CD4-positive, alpha-beta memory T cell (primary cell): ENCODE data around the gene IDS. TPM values are rescaled to one million over a fixed set of nuclear protein-coding genes. Genes with fewer than 3 reads are reported as not detected.
"Not testable (repeated sequence)": the region's sequence is repeated elsewhere in the genome, so short reads cannot be mapped to it uniquely, and the experiment has no call there.

Experiments
- CTCF ChIA-PET: fragments of 350-600 bp; sonication (Branson Sonifier 250); formaldehyde crosslinking; loops from one replicate; lab custom pipeline; 2021; ENCODE audit warnings: inconsistent platforms; ENCODE audit not compliant: partially characterized antibody; lab: Charles Lee
- POLR2A ChIA-PET: fragments of 350-600 bp; sonication (Branson Sonifier 250); formaldehyde crosslinking; loops from one replicate; lab custom pipeline; 2021; ENCODE audit not compliant: partially characterized antibody; lab: Charles Lee
- DNase-seq, 5 donors: peaks; one replicate each; pipeline versions ENCODE4 v3.0.0 to v3.0.0-alpha.2; 2020 to 2022; ENCODE audit warnings: mixed read lengths in 1 of 5
- H3K27ac ChIP-seq: one replicate; pipeline ENCODE4 v1.7.0; 2013; ENCODE audit warnings: low read depth, low read length
- H3K27me3 ChIP-seq: 2 replicates; pipeline ENCODE4 v1.7.0; 2013; ENCODE audit warnings: mild to moderate bottlenecking, low read length, moderate library complexity; ENCODE audit not compliant: insufficient read depth
- H3K36me3 ChIP-seq: 2 replicates; pipeline ENCODE4 v1.7.0; 2013; ENCODE audit warnings: mild to moderate bottlenecking, low read length, moderate library complexity; ENCODE audit not compliant: insufficient read depth
- H3K4me1 ChIP-seq: 2 replicates; pipeline ENCODE4 v1.7.0; 2013; ENCODE audit warnings: mild to moderate bottlenecking, low read length, moderate library complexity; ENCODE audit not compliant: insufficient read depth
- H3K4me3 ChIP-seq, 2 donors: one replicate each; pipeline ENCODE4 v1.7.0; 2013; ENCODE audit warnings: low read length in 2 of 2, mild to moderate bottlenecking in 1 of 2
- H3K9me3 ChIP-seq, 2 donors: one replicate each; pipeline ENCODE4 v1.7.0; 2013; ENCODE audit warnings: low read length in 2 of 2, control low read depth in 1 of 2; ENCODE audit not compliant: control insufficient read depth in 1 of 2
- H3K27ac Mint-ChIP-seq, 7 donors: one replicate each; pipeline ENCODE4 v1.8.0; 2020 to 2021; ENCODE audit warnings: mixed read lengths in 7 of 7, mild to moderate bottlenecking in 6 of 7, inconsistent platforms in 3 of 7, moderate library complexity in 3 of 7
- H3K27me3 Mint-ChIP-seq, 2 donors: one replicate each; pipeline ENCODE4 v1.8.0; 2020 to 2021; ENCODE audit warnings: mixed read lengths in 2 of 2
- H3K36me3 Mint-ChIP-seq, 2 donors: one replicate each; pipeline ENCODE4 v1.8.0; 2020 to 2021; ENCODE audit warnings: mixed read lengths in 2 of 2, inconsistent platforms in 1 of 2, mild to moderate bottlenecking in 1 of 2
- H3K4me1 Mint-ChIP-seq, 4 donors: one replicate each; pipeline ENCODE4 v1.8.0; 2020 to 2021; ENCODE audit warnings: mixed read lengths in 4 of 4, mild to moderate bottlenecking in 1 of 4
- H3K4me3 Mint-ChIP-seq, 8 donors: one replicate each; pipeline ENCODE4 v1.8.0; 2020 to 2021; ENCODE audit warnings: mixed read lengths in 8 of 8, mild to moderate bottlenecking in 7 of 8, moderate library complexity in 6 of 8, inconsistent platforms in 3 of 8
- H3K9me3 Mint-ChIP-seq, 8 donors: one replicate each; pipeline ENCODE4 v1.8.0; 2020 to 2021; ENCODE audit warnings: mixed read lengths in 8 of 8, mild to moderate bottlenecking in 5 of 8, inconsistent platforms in 3 of 8, moderate library complexity in 1 of 8
- intact Hi-C: fragments of 100-400 bp; cut with micrococcal nuclease; formaldehyde crosslinking; loops from one replicate; pipeline ENCODE4 v1.15.1; 2023
- polyA plus RNA-seq, 2 donors: library from polyadenylated mRNA; unstranded; fragments of 300-500 nt; fragmentation: Illumina TruSeq; gene quantifications; one replicate each; pipeline ENCODE4 v1.2.3, GENCODE V29; 2021
- total RNA-seq, 2 experiments: library from RNA; stranded (reverse); gene quantifications; one replicate each; pipeline ENCODE4 v1.2.3, GENCODE V29; 2021

Gene IDS
- total and polyA plus RNA-seq, 4 experiments from 2014 or later = 121 to 196 (median 157) TPM

DNA sequence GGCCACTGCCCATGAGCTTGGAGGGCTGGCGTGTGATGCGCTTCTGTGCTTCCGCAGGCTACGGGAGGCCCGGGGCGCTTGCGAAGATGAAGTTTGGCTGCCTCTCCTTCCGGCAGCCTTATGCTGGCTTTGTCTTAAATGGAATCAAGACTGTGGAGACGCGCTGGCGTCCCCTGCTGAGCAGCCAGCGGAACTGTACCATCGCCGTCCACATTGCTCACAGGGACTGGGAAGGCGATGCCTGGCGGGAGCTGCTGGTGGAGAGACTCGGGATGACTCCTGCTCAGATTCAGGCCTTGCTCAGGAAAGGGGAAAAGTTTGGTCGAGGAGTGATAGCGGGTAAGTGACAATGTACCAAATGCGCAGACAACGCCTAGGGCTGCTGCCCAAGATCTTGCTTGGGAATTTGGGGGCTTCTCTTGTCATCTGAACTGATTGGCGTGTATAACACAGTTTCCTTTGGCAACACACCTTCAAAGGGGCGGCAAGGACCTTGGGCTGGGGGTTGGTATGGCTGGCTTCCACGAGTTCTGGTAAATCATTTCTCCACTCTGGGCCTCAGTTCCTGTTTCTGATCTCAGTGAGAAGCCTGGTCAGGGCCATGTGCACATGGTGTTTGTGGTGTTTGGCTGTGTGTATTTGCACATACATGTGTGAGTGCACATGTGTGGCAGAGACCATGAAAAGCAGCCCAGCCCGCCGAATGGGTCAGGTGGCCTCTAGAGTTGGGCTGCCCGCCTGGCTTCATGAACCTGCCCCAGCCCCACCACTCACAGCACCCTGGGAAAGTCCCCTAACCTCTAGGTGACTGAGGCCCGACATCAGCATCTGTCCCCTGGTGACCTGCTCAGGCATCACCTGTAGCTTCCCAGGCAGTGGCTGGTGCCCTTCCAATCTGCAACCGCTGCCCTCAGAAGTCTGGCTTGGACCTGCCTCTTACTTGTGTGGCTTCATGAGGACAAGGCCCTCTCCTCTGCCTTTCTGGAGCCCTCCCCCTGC lies 40.7 kb upstream of the IDS start:
- H3K9me3 ChIP-seq, H3K36me3 ChIP-seq, H3K4me3 Mint-ChIP-seq, H3K4me3 ChIP-seq, H3K4me1 ChIP-seq, intact Hi-C loops, H3K27ac ChIP-seq, H3K36me3 Mint-ChIP-seq, DNase-seq, CTCF ChIA-PET, POLR2A ChIA-PET, H3K27me3 Mint-ChIP-seq, H3K9me3 Mint-ChIP-seq, H3K4me1 Mint-ChIP-seq, H3K27me3 ChIP-seq: not testable (repeated sequence)
- peak overlapping the region in 2 of 7 donors; percentile 18 to 31 for H3K27ac Mint-ChIP-seq

DNA sequence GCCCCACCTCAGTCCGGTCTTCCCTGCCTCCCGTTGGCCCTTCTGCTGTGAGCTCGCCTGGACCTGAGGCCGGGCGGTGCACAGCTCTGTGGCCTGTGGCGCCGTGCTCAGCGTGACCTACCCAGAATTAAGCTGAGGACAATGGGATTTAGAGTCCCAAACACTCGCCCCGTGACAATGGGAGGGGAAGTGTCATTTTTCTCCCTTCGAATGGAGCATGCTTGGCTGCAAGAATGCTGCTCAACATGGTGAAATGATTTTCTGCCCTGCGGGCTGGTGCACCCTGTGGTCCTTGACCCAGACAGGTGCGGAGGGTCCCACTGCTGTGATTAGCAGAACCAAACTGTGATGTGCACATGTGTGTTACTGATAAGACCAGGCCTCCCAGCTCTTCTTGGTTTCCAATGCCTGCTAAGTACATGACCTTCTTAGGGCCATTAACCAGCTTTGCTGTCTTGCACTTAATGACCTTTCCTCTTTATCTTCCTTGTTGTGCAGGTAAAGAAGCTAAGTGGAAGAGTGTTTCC lies 36.5 kb upstream of the IDS start:
- H3K36me3 Mint-ChIP-seq = peaks cover 0 to 11% of the 10 kb centered on the region in 2 donors
- H3K27me3 Mint-ChIP-seq = no peaks in the 10 kb centered on the region
- Histone ChIP-seq H3K27ac (peak overlapping the region; percentile 99), H3K27me3 (no peaks in the 10 kb centered on the region), H3K4me1 (peaks cover 11% of the 10 kb centered on the region), H3K36me3 (no peaks in the 10 kb centered on the region), H3K4me3 (peak overlapping the region in 1 of 2 donors; percentile 89), H3K9me3 (no peaks in the 10 kb centered on the region)
- POLR2A ChIA-PET = interaction anchor here (2.7 to 4.1 kb wide), 6 partner anchors 13 to 398 kb away, joined by 22 to 83 read pairs (median 34); partner anchors contain the start of genes EOLA2 and IDS
- peak overlapping the region; percentile 90 to 100 (median 99) for H3K27ac Mint-ChIP-seq
- H3K4me1 Mint-ChIP-seq = peaks cover 6 to 16% (median 12%) of the 10 kb centered on the region in 4 donors
- H3K4me3 Mint-ChIP-seq = peak overlapping the region; percentile 88 to 94 (median 92)
- DNase-seq = no peak
- intact Hi-C loops = no loop called here
- CTCF ChIA-PET = interaction anchor here (2.9 kb wide), 1 partner anchor 30 kb away, joined by 31 read pairs; no protein-coding TSS in a partner anchor
- peaks cover 0 to 4% (median 0%) of the 10 kb centered on the region in 8 donors for H3K9me3 Mint-ChIP-seq

DNA sequence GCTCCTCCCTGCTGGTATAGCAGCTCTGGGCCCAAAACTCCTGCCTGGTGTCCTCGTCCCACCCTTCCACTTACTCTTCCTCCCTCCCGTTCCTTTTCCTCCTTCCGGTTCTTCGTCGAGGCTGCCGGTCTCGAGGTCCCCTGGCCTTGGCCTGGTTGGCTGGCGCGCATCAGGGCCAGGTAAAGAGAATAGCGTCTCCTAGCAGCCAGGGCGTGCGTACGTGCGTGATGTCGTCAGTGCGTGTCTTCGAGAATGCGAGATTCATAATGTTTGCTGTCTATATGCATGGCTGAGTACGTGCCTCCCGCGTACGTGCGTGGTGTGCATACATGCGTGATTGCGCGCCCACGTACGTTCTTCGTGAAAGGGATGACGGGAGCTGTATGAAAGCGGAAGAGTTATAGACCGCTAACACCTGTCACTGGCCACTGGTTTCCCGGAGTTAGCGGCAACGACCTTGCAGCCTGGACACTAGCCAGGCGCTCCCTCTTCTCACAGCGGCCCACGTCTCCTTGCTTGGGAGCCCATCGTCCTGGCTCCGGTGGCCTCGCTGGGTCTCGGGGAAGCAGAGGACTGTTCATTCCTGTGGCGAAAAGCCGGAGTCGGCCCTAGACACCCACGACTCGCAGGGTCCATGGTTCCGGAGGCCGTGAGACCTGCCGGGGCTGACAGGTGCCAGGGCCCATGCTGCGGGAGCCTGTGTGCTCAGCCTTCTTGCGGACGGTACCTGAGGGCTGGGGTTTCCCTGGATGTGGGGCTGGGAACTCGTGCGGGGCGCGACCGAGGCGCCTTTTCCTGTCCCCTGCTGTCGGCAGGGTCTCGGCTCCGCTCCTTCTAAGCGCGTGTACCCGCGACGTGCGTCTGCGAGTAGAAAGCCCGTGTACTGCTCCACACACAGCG lies 35.8 kb upstream of the IDS start, which contains the start of gene EOLA1:
Gene EOLA1, plus strand, starts transcription at position 392 of the 900 bp plus-strand sequence. CDS start 4,619 bp downstream, outside the sequence.
- peaks cover 0 to 11% of the 10 kb centered on the region in 2 donors for H3K36me3 Mint-ChIP-seq
- peaks cover 6 to 16% (median 12%) of the 10 kb centered on the region in 4 donors for H3K4me1 Mint-ChIP-seq
- peak within 1 kb of the TSS; percentile 99 for H3K27ac ChIP-seq
- H3K4me3 Mint-ChIP-seq = peak within 1 kb of the TSS; percentile 89 to 94 (median 92)
- DNase-seq = peak in 4 of 5 donors; percentile 90 to 97 (median 92)
- H3K4me3 ChIP-seq = peak within 1 kb of the TSS; percentile 73 to 89
- intact Hi-C loops = loop anchor here (1.0 kb wide), 3 partner anchors 15 to 37 kb away; no protein-coding TSS in a partner anchor
- peaks cover 0 to 4% (median 0%) of the 10 kb centered on the region in 8 donors for H3K9me3 Mint-ChIP-seq
- H3K4me1 ChIP-seq = peaks cover 11% of the 10 kb centered on the region
- H3K9me3 ChIP-seq = no peaks in the 10 kb centered on the region
- H3K27me3 Mint-ChIP-seq = no peaks in the 10 kb centered on the region
- CTCF ChIA-PET = interaction anchor here (1.3 to 2.9 kb wide), 7 partner anchors 13 to 399 kb away, joined by 3 to 56 read pairs (median 20); partner anchors contain the start of genes EOLA2 and IDS
- H3K36me3 ChIP-seq = no peaks in the 10 kb centered on the region
- H3K27me3 ChIP-seq = no peaks in the 10 kb centered on the region
- POLR2A ChIA-PET = interaction anchor here (0.6 to 4.1 kb wide), 11 partner anchors 11 to 1160 kb away, joined by 3 to 83 read pairs (median 22); partner anchors contain the start of genes EOLA2 and IDS
- peak within 1 kb of the TSS; percentile 90 to 100 (median 99) for H3K27ac Mint-ChIP-seq

DNA sequence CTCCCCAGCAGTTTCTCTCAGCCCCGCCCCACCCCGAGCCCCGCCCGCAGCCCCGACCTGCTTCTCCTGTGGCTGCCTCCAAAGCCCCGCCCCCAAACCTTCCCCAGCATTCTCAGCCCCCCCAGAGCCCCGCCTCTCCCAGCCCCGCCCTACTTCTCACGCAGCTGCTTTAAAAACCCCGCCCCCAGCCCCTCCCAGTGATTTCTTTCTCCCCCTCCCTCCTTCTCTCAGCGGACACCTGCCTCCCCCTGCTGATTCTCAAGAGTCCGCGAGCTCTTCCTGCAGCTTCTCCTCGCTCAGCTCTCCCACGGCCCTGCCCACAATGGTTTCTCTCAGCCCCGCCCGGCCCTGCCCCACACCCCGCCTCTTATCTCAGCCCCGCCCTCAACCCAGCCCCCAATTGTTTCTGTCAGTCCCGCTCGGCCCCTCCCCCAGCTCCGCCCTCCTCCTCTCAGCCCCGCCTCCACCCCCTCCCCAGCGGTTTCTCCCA lies 35.1 kb upstream of the IDS start:
- peaks cover 6 to 16% (median 12%) of the 10 kb centered on the region in 4 donors for H3K4me1 Mint-ChIP-seq
- ChIA-PET POLR2A (interaction anchor here (0.9 to 4.1 kb wide), 10 partner anchors 12 to 1159 kb away, joined by 3 to 83 read pairs (median 24); partner anchors contain the start of genes EOLA2, IDS and MTMR1), CTCF (interaction anchor here (1.2 to 2.9 kb wide), 8 partner anchors 13 to 400 kb away, joined by 3 to 56 read pairs (median 16); partner anchors contain the start of genes EOLA2 and IDS)
- Histone ChIP-seq H3K4me1 (peaks cover 11% of the 10 kb centered on the region), H3K4me3 (peak overlapping the region; percentile 73 to 89), H3K27me3 (no peaks in the 10 kb centered on the region), H3K36me3 (no peaks in the 10 kb centered on the region), H3K27ac (peak overlapping the region; percentile 99), H3K9me3 (no peaks in the 10 kb centered on the region)
- H3K4me3 Mint-ChIP-seq = peak overlapping the region; percentile 88 to 94 (median 92)
- DNase-seq = peak; percentile 83 to 95 (median 87)
- peaks cover 0 to 4% (median 0%) of the 10 kb centered on the region in 8 donors for H3K9me3 Mint-ChIP-seq
- intact Hi-C loops = loop anchor here (1.0 kb wide), 3 partner anchors 14 to 36 kb away; no protein-coding TSS in a partner anchor
- peak overlapping the region; percentile 90 to 100 (median 99) for H3K27ac Mint-ChIP-seq
- no peaks in the 10 kb centered on the region for H3K27me3 Mint-ChIP-seq
- H3K36me3 Mint-ChIP-seq = peaks cover 0 to 11% of the 10 kb centered on the region in 2 donors

DNA sequence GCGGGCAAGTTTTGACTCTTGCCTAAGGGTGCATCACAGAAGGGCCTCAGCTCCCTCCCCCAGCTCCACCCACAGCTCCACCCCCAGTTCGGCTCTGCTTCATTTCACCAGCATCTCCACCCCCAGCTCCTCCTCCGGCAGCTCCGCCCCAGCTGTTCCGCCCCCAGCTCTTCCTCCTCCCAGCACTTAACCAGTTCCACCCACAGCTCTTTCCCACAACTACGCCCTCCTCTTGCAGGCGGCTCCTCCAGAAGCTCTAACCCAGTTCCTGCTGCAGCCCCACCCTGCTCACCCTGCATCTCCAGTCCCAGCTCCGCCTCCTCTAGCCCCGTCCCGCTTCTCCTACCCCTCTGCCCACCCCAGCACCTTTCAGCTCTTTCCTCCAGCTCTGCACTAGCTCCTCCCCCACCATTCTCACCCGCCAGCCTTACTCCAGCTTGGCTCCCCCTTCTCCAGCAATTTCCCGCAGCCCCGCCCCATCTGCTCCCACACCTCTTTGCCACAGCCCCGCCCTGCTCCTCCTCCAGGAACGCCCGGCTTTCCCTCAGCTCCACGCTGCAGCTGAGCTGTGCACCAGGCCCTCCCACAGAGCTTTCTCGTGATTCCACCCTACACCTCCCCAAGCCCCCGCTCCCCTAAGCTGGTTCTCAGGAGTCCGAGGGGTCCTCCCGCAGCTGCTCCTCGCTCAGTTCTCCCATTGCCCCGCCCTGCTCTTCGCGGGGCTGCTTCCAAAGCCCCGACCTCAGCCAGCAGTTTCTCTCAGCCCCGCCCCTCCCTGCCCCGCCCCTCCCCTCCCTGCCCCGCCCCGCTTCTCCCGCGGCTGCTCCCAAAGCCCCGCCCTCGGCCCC lies 34.4 kb upstream of the IDS start:
- ChIA-PET POLR2A (interaction anchor here (0.9 to 4.1 kb wide), 7 partner anchors 11 to 1154 kb away, joined by 5 to 83 read pairs (median 34); partner anchors contain the start of genes EOLA2, IDS and MTMR1), CTCF (interaction anchor here (1.2 to 2.9 kb wide), 8 partner anchors 12 to 400 kb away, joined by 3 to 56 read pairs (median 16); partner anchors contain the start of genes EOLA2 and IDS)
- intact Hi-C loops = loop anchor here (1.0 kb wide), 3 partner anchors 13 to 35 kb away; no protein-coding TSS in a partner anchor
- Histone ChIP-seq H3K36me3 (no peaks in the 10 kb centered on the region), H3K9me3 (no peaks in the 10 kb centered on the region), H3K4me3 (peak overlapping the region in 1 of 2 donors; percentile 67), H3K4me1 (peaks cover 11% of the 10 kb centered on the region), H3K27ac (peak overlapping the region; percentile 64), H3K27me3 (no peaks in the 10 kb centered on the region)
- Mint-ChIP-seq H3K27ac (peak overlapping the region; percentile 90 to 99 (median 97)), H3K4me3 (peak overlapping the region; percentile 88 to 93 (median 90)), H3K4me1 (peaks cover 6 to 16% (median 12%) of the 10 kb centered on the region in 4 donors), H3K36me3 (peaks cover 0 to 8% of the 10 kb centered on the region in 2 donors), H3K27me3 (no peaks in the 10 kb centered on the region), H3K9me3 (peaks cover 0 to 4% (median 0%) of the 10 kb centered on the region in 8 donors)
- DNase-seq = peak; percentile 82 to 94 (median 91)
